GM10248 (cell line): ENCODE results near the gene NECTIN2.

Experiments used
- CTCF ChIA-PET: fragments of 300-600 bp; sonication (Branson Sonifier 250); formaldehyde crosslinking; extraction: SDS; loops from one replicate; lab custom pipeline; 2021; ENCODE audit warnings: antibody characterized with exemption; lab: Yijun Ruan, JAX
- POLR2A ChIA-PET: fragments of 350-650 bp; sonication (Branson Sonifier 250); formaldehyde crosslinking; extraction: SDS; loops from one replicate; lab custom pipeline; 2020; ENCODE audit warnings: antibody characterized with exemption; lab: Yijun Ruan, JAX
- DNase-seq: peaks from one replicate; pipeline ENCODE4 v3.0.0; 2012; ENCODE audit errors: extremely low spot score
- TF ChIP-seq, protein P1 (sequence below): IDR thresholded peaks from 2 replicates; pipeline ENCODE4 v1.5.1; 2012; ENCODE audit warnings: mild to moderate bottlenecking, low read depth; ENCODE audit errors: extremely low read depth, missing control alignments, control extremely low read depth

NECTIN2 gene

DNA sequence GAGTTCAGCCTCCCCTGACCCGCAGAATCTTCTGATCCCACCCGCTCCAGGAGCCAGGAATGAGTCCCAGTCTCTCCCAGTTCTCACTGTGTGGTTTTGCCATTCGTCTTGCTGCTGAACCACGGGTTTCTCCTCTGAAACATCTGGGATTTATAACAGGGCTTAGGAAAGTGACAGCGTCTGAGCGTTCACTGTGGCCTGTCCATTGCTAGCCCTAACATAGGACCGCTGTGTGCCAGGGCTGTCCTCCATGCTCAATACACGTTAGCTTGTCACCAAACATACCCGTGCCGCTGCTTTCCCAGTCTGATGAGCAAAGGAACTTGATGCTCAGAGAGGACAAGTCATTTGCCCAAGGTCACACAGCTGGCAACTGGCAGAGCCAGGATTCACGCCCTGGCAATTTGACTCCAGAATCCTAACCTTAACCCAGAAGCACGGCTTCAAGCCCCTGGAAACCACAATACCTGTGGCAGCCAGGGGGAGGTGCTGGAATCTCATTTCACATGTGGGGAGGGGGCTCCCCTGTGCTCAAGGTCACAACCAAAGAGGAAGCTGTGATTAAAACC lies 58.4 kb downstream of the NECTIN2 start:
- DNase-seq, result no peak
- POLR2A ChIA-PET, result no interaction called here
- CTCF ChIA-PET, result interaction anchor here (0.6 to 7.0 kb wide), 26 partner anchors 8 to 433 kb away, joined by 3 to 95 read pairs (median 4); partner anchors contain the start of genes CLPTM1 and NKPD1
- TF ChIP-seq, protein P1, sequence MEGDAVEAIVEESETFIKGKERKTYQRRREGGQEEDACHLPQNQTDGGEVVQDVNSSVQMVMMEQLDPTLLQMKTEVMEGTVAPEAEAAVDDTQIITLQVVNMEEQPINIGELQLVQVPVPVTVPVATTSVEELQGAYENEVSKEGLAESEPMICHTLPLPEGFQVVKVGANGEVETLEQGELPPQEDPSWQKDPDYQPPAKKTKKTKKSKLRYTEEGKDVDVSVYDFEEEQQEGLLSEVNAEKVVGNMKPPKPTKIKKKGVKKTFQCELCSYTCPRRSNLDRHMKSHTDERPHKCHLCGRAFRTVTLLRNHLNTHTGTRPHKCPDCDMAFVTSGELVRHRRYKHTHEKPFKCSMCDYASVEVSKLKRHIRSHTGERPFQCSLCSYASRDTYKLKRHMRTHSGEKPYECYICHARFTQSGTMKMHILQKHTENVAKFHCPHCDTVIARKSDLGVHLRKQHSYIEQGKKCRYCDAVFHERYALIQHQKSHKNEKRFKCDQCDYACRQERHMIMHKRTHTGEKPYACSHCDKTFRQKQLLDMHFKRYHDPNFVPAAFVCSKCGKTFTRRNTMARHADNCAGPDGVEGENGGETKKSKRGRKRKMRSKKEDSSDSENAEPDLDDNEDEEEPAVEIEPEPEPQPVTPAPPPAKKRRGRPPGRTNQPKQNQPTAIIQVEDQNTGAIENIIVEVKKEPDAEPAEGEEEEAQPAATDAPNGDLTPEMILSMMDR, result no peak

DNA sequence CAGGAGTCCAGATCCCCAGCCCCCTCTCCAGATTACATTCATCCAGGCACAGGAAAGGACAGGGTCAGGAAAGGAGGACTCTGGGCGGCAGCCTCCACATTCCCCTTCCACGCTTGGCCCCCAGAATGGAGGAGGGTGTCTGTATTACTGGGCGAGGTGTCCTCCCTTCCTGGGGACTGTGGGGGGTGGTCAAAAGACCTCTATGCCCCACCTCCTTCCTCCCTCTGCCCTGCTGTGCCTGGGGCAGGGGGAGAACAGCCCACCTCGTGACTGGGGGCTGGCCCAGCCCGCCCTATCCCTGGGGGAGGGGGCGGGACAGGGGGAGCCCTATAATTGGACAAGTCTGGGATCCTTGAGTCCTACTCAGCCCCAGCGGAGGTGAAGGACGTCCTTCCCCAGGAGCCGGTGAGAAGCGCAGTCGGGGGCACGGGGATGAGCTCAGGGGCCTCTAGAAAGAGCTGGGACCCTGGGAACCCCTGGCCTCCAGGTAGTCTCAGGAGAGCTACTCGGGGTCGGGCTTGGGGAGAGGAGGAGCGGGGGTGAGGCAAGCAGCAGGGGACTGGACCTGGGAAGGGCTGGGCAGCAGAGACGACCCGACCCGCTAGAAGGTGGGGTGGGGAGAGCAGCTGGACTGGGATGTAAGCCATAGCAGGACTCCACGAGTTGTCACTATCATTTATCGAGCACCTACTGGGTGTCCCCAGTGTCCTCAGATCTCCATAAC lies 59.5 kb downstream of the NECTIN2 start, which contains the start of gene APOE:
TSS of gene APOE (plus strand) at position 360 of the 724 bp plus-strand sequence. CDS start 829 bp downstream, outside the sequence.
- TF ChIP-seq, protein P1, result no peak
- ChIA-PET CTCF (interaction anchor here (1.3 to 7.0 kb wide), 7 partner anchors 7 to 344 kb away, joined by 3 to 95 read pairs (median 5); partner anchors contain the start of gene CLPTM1), POLR2A (interaction anchor here (0.5 to 1.0 kb wide), 2 partner anchors 11 to 427 kb away, joined by 6 to 8 read pairs; no protein-coding TSS in a partner anchor)
- no peak for DNase-seq

DNA sequence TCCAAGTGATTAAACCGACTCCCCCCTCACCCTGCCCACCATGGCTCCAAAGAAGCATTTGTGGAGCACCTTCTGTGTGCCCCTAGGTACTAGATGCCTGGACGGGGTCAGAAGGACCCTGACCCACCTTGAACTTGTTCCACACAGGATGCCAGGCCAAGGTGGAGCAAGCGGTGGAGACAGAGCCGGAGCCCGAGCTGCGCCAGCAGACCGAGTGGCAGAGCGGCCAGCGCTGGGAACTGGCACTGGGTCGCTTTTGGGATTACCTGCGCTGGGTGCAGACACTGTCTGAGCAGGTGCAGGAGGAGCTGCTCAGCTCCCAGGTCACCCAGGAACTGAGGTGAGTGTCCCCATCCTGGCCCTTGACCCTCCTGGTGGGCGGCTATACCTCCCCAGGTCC lies 61.5 kb downstream of the NECTIN2 start:
- ChIA-PET CTCF (interaction anchor here (7.0 kb wide), 1 partner anchor 46 kb away, joined by 95 read pairs; the partner anchor contains the start of gene CLPTM1), POLR2A (no interaction called here)
- TF ChIP-seq, protein P1, result no peak
- no peak for DNase-seq

DNA sequence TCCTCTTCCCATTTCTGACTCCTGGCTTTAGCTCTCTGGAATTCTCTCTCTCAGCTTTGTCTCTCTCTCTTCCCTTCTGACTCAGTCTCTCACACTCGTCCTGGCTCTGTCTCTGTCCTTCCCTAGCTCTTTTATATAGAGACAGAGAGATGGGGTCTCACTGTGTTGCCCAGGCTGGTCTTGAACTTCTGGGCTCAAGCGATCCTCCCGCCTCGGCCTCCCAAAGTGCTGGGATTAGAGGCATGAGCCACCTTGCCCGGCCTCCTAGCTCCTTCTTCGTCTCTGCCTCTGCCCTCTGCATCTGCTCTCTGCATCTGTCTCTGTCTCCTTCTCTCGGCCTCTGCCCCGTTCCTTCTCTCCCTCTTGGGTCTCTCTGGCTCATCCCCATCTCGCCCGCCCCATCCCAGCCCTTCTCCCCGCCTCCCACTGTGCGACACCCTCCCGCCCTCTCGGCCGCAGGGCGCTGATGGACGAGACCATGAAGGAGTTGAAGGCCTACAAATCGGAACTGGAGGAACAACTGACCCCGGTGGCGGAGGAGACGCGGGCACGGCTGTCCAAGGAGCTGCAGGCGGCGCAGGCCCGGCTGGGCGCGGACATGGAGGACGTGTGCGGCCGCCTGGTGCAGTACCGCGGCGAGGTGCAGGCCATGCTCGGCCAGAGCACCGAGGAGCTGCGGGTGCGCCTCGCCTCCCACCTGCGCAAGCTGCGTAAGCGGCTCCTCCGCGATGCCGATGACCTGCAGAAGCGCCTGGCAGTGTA lies 62.2 kb downstream of the NECTIN2 start:
- POLR2A ChIA-PET, result no interaction called here
- TF ChIP-seq, protein P1, result no peak

DNA sequence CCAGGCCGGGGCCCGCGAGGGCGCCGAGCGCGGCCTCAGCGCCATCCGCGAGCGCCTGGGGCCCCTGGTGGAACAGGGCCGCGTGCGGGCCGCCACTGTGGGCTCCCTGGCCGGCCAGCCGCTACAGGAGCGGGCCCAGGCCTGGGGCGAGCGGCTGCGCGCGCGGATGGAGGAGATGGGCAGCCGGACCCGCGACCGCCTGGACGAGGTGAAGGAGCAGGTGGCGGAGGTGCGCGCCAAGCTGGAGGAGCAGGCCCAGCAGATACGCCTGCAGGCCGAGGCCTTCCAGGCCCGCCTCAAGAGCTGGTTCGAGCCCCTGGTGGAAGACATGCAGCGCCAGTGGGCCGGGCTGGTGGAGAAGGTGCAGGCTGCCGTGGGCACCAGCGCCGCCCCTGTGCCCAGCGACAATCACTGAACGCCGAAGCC lies 62.8 kb downstream of the NECTIN2 start:
- POLR2A ChIA-PET, result no interaction called here
- TF ChIP-seq, protein P1, result no peak
- DNase-seq, result no peak
- CTCF ChIA-PET, result interaction anchor here (0.8 to 7.0 kb wide), 4 partner anchors 43 to 157 kb away, joined by 3 to 95 read pairs (median 4); partner anchors contain the start of gene CLPTM1

More for the DNA sequence above, 62.2 kb downstream of the NECTIN2 start:
- CTCF ChIA-PET, result interaction anchor here (1.4 to 7.0 kb wide), 2 partner anchors 45 to 158 kb away, joined by 3 to 95 read pairs; partner anchors contain the start of gene CLPTM1
- no peak for DNase-seq
